ENCODE results near the gene WNT6. TPM values are rescaled to one million over a fixed set of nuclear protein-coding genes. Genes with fewer than 3 reads are reported as not detected.

The WNT6 gene
- total and polyA plus RNA-seq, 4 donors = 0.08 to 0.20 TPM; not detected in 2

GRCh38 chr2:218810256-218810655 lies 49.3 kb upstream of the WNT6 start:
- Histone ChIP-seq H3K9ac (ENCODE audit: low read depth in 1 of 2, low read length in 2 of 2) (no peak overlapping the region), H3K4me3 (ENCODE audit: low read depth in 1 of 3, low read length in 3 of 3) (no peak overlapping the region), H3K9me3 (ENCODE audit: control insufficient read depth in 4 of 4, low read length in 3 of 4) (no peaks in the 10 kb centered on the region), H3K27ac (ENCODE audit: low read depth in 1 of 2, low read length in 2 of 2) (no peak overlapping the region), H3K4me1 (ENCODE audit: control insufficient read depth in 4 of 4, insufficient read depth in 4 of 4, low read length in 3 of 4) (peaks cover 0 to 6% (median 4%) of the 10 kb centered on the region in 4 donors), H3K36me3 (ENCODE audit: control insufficient read depth in 4 of 4, insufficient read depth in 3 of 4, low read depth in 1 of 4, low read length in 3 of 4) (peaks cover 10 to 41% (median 32%) of the 10 kb centered on the region in 4 donors), H3K27me3 (ENCODE audit: control insufficient read depth in 4 of 4, insufficient read depth in 4 of 4, low read length in 3 of 4) (no peaks in the 10 kb centered on the region)
- WGBS = 78% methylated on average over 2 of the region's 2 CpGs
- DNase-seq (ENCODE audit: low spot score) = no peak
- TF ChIP-seq CTCF (IDR thresholded peaks at IDR 0.05; ENCODE audit: low read depth, low read length, missing input control) (no peak), HNF4G (IDR thresholded peaks at IDR 0.05) (no peak), RXRA (IDR thresholded peaks at IDR 0.05) (no peak), RAD21 (IDR thresholded peaks at IDR 0.05) (no peak), JUND (IDR thresholded peaks at IDR 0.05) (no peak), SP1 (IDR thresholded peaks at IDR 0.05) (no peak), EGR1 (IDR thresholded peaks at IDR 0.05; ENCODE audit: low read depth in 2 of 2) (no peak)

GRCh38 chr2:218811382-218811781 lies 48.2 kb upstream of the WNT6 start:
- no peak overlapping the region for H3K4me3 ChIP-seq (ENCODE audit: low read depth in 1 of 3, low read length in 3 of 3)
- peaks cover 10 to 50% (median 39%) of the 10 kb centered on the region in 4 donors for H3K36me3 ChIP-seq (ENCODE audit: control insufficient read depth in 4 of 4, insufficient read depth in 3 of 4, low read depth in 1 of 4, low read length in 3 of 4)
- H3K9me3 ChIP-seq (ENCODE audit: control insufficient read depth in 4 of 4, low read length in 3 of 4) = no peaks in the 10 kb centered on the region
- no peaks in the 10 kb centered on the region for H3K27me3 ChIP-seq (ENCODE audit: control insufficient read depth in 4 of 4, insufficient read depth in 4 of 4, low read length in 3 of 4)
- no peak overlapping the region for H3K27ac ChIP-seq (ENCODE audit: low read depth in 1 of 2, low read length in 2 of 2)
- no peak overlapping the region for H3K9ac ChIP-seq (ENCODE audit: low read depth in 1 of 2, low read length in 2 of 2)
- DNase-seq (ENCODE audit: low spot score) = no peak
- H3K4me1 ChIP-seq (ENCODE audit: control insufficient read depth in 4 of 4, insufficient read depth in 4 of 4, low read length in 3 of 4) = peaks cover 0 to 3% (median 3%) of the 10 kb centered on the region in 4 donors
- TF ChIP-seq NR2F2 (IDR thresholded peaks at IDR 0.05) (no peak), RAD21 (IDR thresholded peaks at IDR 0.05) (no peak), MAX (IDR thresholded peaks at IDR 0.05) (no peak), GABPA (IDR thresholded peaks at IDR 0.05 in 1 of 2, conservative IDR thresholded peaks at IDR 0.05 in 1 of 2) (no peak), FOXA1 (IDR thresholded peaks at IDR 0.05) (no peak), TAF1 (conservative IDR thresholded peaks at IDR 0.05) (no peak), ZBTB33 (IDR thresholded peaks at IDR 0.05) (no peak), ATF3 (IDR thresholded peaks at IDR 0.05) (no peak), SP1 (IDR thresholded peaks at IDR 0.05) (no peak), REST (IDR thresholded peaks at IDR 0.05) (no peak), YY1 (IDR thresholded peaks at IDR 0.05) (no peak), CTCF (IDR thresholded peaks at IDR 0.05; ENCODE audit: low read depth, low read length, missing input control) (no peak), HNF4G (IDR thresholded peaks at IDR 0.05) (no peak), HNF4A (conservative IDR thresholded peaks at IDR 0.05) (no peak), JUND (IDR thresholded peaks at IDR 0.05) (no peak), RXRA (IDR thresholded peaks at IDR 0.05) (no peak), EGR1 (IDR thresholded peaks at IDR 0.05; ENCODE audit: low read depth in 2 of 2) (no peak), FOXA2 (IDR thresholded peaks at IDR 0.05) (no peak)
- WGBS = 87% methylated on average over 4 of the region's 4 CpGs
